Fibroblast of mammary gland (primary cell): Measurements from ENCODE around the gene NT5C3A.

Experiments
- DNase-seq: peaks from one replicate; pipeline ENCODE4 v3.0.0-alpha.2; 2010; ENCODE audit warnings: low read depth
- H3K4me3 ChIP-seq: 2 replicates; pipeline ENCODE4 v1.5.1; 2011; ENCODE audit warnings: low read depth, mild to moderate bottlenecking, low read length, moderate library complexity; ENCODE audit not compliant: control insufficient read depth
- TF ChIP-seq, protein P1 (sequence below): conservative IDR thresholded peaks from 2 replicates; pipeline ENCODE4 v1.5.1; 2011; ENCODE audit warnings: low read depth, low read length, inconsistent platforms; ENCODE audit not compliant: control insufficient read depth, insufficient read depth

Gene NT5C3A

GRCh38 chr7:33065981-33066380 lies 3.4 kb upstream of the NT5C3A start:
- H3K4me3 ChIP-seq, result no peak overlapping the region
- no peak for DNase-seq
- TF ChIP-seq, protein P1, sequence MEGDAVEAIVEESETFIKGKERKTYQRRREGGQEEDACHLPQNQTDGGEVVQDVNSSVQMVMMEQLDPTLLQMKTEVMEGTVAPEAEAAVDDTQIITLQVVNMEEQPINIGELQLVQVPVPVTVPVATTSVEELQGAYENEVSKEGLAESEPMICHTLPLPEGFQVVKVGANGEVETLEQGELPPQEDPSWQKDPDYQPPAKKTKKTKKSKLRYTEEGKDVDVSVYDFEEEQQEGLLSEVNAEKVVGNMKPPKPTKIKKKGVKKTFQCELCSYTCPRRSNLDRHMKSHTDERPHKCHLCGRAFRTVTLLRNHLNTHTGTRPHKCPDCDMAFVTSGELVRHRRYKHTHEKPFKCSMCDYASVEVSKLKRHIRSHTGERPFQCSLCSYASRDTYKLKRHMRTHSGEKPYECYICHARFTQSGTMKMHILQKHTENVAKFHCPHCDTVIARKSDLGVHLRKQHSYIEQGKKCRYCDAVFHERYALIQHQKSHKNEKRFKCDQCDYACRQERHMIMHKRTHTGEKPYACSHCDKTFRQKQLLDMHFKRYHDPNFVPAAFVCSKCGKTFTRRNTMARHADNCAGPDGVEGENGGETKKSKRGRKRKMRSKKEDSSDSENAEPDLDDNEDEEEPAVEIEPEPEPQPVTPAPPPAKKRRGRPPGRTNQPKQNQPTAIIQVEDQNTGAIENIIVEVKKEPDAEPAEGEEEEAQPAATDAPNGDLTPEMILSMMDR, result no peak

- H3K4me3 ChIP-seq, result peak overlapping the region; percentile 87
- TF ChIP-seq, protein P1, result no peak
- peak; percentile 93 for DNase-seq
These were observed 337 bp upstream of the NT5C3A start for GRCh38 chr7:33062782-33063443.

DNA sequence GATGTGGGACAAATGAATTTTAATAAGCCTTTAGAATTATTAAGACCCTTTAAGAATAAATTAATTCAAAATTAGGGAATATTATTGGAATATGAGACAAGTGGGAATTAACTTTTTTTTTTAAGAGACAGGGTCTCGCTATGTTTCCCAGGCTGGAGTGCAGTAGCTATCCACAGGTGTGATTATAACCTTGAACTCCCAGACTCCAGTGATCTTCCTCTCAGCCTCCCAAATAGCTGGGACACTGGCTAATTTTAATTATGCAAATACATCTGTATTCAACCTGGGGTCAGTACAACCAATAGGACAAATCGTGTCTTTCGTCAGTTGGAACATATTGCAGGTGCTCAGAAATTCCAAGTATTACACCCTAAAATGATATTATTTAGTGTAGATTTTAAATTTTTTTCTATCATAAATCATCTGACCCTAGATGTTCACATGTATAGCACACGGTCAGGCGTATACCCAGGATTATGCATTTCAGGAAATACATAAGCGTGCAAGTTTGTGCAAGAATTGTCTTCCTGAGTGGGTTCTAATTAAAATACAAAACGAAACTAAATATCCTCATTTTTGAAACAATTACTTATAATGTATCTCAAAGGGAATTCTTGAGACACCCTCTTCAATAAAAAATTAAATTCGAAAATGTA lies 1.2 kb downstream of the NT5C3A start:
- DNase-seq, result no peak
- H3K4me3 ChIP-seq, result peak overlapping the region; percentile 87
- TF ChIP-seq, protein P1, result no peak

- no peak for DNase-seq
- H3K4me3 ChIP-seq, result no peak overlapping the region
- TF ChIP-seq, protein P1, result no peak
These were observed 2.9 kb downstream of the NT5C3A start for GRCh38 chr7:33059635-33060034.

GRCh38 chr7:33055158-33055557 lies 7.4 kb downstream of the NT5C3A start:
- TF ChIP-seq, protein P1, result no peak
- no peak for DNase-seq
- no peak overlapping the region for H3K4me3 ChIP-seq

DNA sequence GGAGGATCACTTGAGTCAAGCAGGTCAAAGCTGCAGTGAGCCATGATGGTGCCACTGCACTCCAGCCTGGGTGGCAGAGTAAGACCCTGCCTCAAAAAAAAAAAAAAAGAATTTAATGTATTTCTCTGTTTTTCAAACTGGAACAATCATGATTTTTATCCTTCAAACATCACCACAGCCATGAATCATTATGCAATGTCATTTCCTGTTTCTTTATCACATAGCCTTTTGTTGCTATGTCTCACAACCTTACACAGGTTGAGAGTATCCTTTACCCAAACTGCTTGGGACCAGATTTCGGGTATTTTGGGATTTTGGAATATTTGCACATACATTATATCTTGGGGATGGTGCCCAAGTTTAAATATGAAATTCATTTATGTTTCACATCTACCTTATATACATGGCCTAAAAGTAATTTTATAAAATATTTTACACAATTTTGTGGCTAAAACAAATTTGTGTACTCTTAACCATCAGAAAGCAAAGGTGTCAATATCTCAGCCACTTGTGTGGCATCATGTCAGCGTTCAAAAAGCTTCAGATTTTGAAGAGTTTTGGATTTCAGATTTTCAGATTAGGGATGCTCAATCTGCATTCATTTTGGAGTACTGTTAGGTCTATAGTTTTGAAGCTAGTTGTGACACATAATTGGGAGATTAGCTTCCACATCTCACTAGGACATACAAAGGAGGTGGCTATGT lies 8.2 kb downstream of the NT5C3A start:
- TF ChIP-seq, protein P1, result no peak
- no peak overlapping the region for H3K4me3 ChIP-seq
- DNase-seq, result no peak
